K562 (cell line): ENCODE data around the gene R3HDM1. TPM values are rescaled to one million over a fixed set of nuclear protein-coding genes. Genes with fewer than 3 reads are reported as not detected.
A peak's percentile ranks its signal among the peaks of the same experiment; 100 is the strongest.

Experiments
- C11orf30 ChIP-seq: fragments of 450-650 bp; IDR thresholded peaks from 2 replicates; pipeline ENCODE4 v1.6.1; 2016; ENCODE audit warnings: low read depth, mild to moderate bottlenecking
- E2F6 ChIP-seq, 2 experiments: IDR thresholded peaks; 2 replicates each; pipeline ENCODE4 v1.6.1; 2011; ENCODE audit warnings: borderline replicate concordance in 1 of 2, control low read depth in 1 of 2, low read depth in 1 of 2, low read length in 1 of 2, mild to moderate bottlenecking in 1 of 2, mixed read lengths in 1 of 2, moderate library complexity in 1 of 2; ENCODE audit not compliant: insufficient read depth in 1 of 2, insufficient read length in 1 of 2, poor library complexity in 1 of 2, severe bottlenecking in 1 of 2; ENCODE audit errors: extremely low read depth in 1 of 2
- FOXJ2 ChIP-seq: fragments of 200-800 bp; sonication (Bioruptor generic); IDR thresholded peaks from 2 replicates; pipeline ENCODE4 v1.6.1; 2016; ENCODE audit warnings: missing genetic modification characterization, missing compliant biosample characterization
- HINFP ChIP-seq: fragments of 450-650 bp; conservative IDR thresholded peaks from 2 replicates; pipeline ENCODE4 v1.6.1; 2016; ENCODE audit warnings: missing genetic modification characterization, low read depth, mild to moderate bottlenecking, control low read depth, missing compliant biosample characterization
- KLF13 ChIP-seq: fragments of 450-650 bp; IDR thresholded peaks from 2 replicates; pipeline ENCODE4 v1.6.1; 2016; ENCODE audit warnings: missing genetic modification characterization, low read depth, mild to moderate bottlenecking, missing compliant biosample characterization, moderate library complexity, borderline replicate concordance
- NCOA2 ChIP-seq, 2 experiments: fragments of 450-650 bp; IDR thresholded peaks; 2 replicates each; pipeline ENCODE4 v1.6.1; 2018; ENCODE audit warnings: mild to moderate bottlenecking in 2 of 2, moderate library complexity in 1 of 2; ENCODE audit not compliant: partially characterized antibody in 2 of 2
- NR1H2 ChIP-seq: sonication (generic); formaldehyde crosslinking; IDR thresholded peaks from 2 replicates; pipeline ENCODE4 v1.4.0; 2020; ENCODE audit warnings: mild to moderate bottlenecking, missing genetic modification reagents
- SNAPC5 ChIP-seq: fragments of 250-450 bp; sonication (Bioruptor Pico); IDR thresholded peaks from 2 replicates; pipeline ENCODE4 v1.8.0; 2021; ENCODE audit warnings: moderate library complexity, mild to moderate bottlenecking, inconsistent platforms
- SRSF1 ChIP-seq: fragments of 200-400 bp; formaldehyde crosslinking; IDR thresholded peaks from 2 replicates; pipeline ENCODE4 v1.6.1; 2017; ENCODE audit warnings: mild to moderate bottlenecking, low read depth, low read length, moderate library complexity
- TAF7 ChIP-seq: fragments of 450-650 bp; IDR thresholded peaks from 2 replicates; pipeline ENCODE4 v1.6.1; 2016; ENCODE audit warnings: missing genetic modification characterization, missing compliant biosample characterization
- USF1 ChIP-seq: sonication (generic); formaldehyde crosslinking; IDR thresholded peaks from 2 replicates; pipeline ENCODE4 v1.9.0; 2022; ENCODE audit warnings: mild to moderate bottlenecking, missing genetic modification reagents
- ZHX1 ChIP-seq: fragments of 150-350 bp; conservative IDR thresholded peaks from 2 replicates; pipeline ENCODE4 v1.6.1; 2014; ENCODE audit warnings: low read length
- ZNF133 ChIP-seq: fragments of 250-450 bp; sonication (Bioruptor Pico); IDR thresholded peaks from 2 replicates; pipeline ENCODE4 v1.4.0; 2020; ENCODE audit warnings: mild to moderate bottlenecking
- ZNF280B ChIP-seq: fragments of 250-450 bp; sonication (Bioruptor Pico); IDR thresholded peaks from 2 replicates; pipeline ENCODE4 v1.5.1; 2021; ENCODE audit warnings: mild to moderate bottlenecking
- ZNF436 ChIP-seq: fragments of 250-450, 450-650 bp; sonication (Bioruptor Pico); formaldehyde crosslinking; IDR thresholded peaks from 2 replicates; pipeline ENCODE4 v1.7.0; 2020; ENCODE audit warnings: mild to moderate bottlenecking
- polyA plus RNA-seq, 8 experiments: library from polyadenylated mRNA; depleted of rRNA in 4 of 8; stranded (reverse) in 5 of 8; unstranded in 3 of 8; fragments of >200 nt; fragmentation: Nextera tagmentation in 2 of 8; fragmentation: Illumina TruSeq in 1 of 8; extraction: Ambion mirVana in 2 of 8; extraction: Trizol in 1 of 8; gene quantifications; 2 replicates each; pipeline versions ENCODE4 v1.2.1 to v1.2.3, GENCODE V29; 2011 to 2014; ENCODE audit warnings: inconsistent platforms in 1 of 8, missing spikeins in 1 of 8
- total RNA-seq, 7 experiments: library from RNA; depleted of rRNA in 6 of 7; stranded (reverse); fragments of >200 nt in 6 of 7; fragmentation: Illumina TruSeq in 2 of 7; extraction: Trizol in 2 of 7; gene quantifications; 2 replicates each; pipeline versions ENCODE4 v1.2.1 to v1.2.3, GENCODE V29; 2011 to 2021; ENCODE audit warnings: low replicate concordance in 1 of 7

R3HDM1 gene
- total and polyA plus RNA-seq, 9 of the 15 experiments (the other 6 are each of a cell fraction or from before 2014, with no cell fraction given): 12.4 to 89.4 (median 31.0) TPM

- peak; percentile 56; the same call in 1 of the 2 replicates for TF ChIP-seq TAF7 (tag)
- no peak for TF ChIP-seq SRSF1
- TF ChIP-seq FOXJ2 (tag): peak; percentile 69; the same call in 1 of the 2 replicates
- 0 out of 2 replicates have a peak, but pooled peaks have one; percentile 60 for TF ChIP-seq ZHX1
- peak; percentile 17; the same call in 1 of the 2 replicates for TF ChIP-seq C11orf30
- peak; percentile 68 to 94 for TF ChIP-seq E2F6 (IDR thresholded peaks at IDR 0.05; ENCODE audit: borderline replicate concordance in 1 of 2, extremely low read depth in 1 of 2, insufficient read depth in 1 of 2, insufficient read length in 1 of 2, low read depth in 1 of 2, low read length in 1 of 2, poor library complexity in 1 of 2, severe bottlenecking in 1 of 2)
- TF ChIP-seq ZNF133 (CRISPR knock-in tag): no peak
- TF ChIP-seq NCOA2 (IDR thresholded peaks at IDR 0.05; ENCODE audit: partially characterized antibody in 2 of 2): no peak
- TF ChIP-seq ZNF436: no peak
- no peak for TF ChIP-seq SNAPC5
- peak; percentile 29; the same call in 1 of the 2 replicates for TF ChIP-seq USF1 (CRISPR knock-in tag)
- no peak for TF ChIP-seq ZNF280B
- no peak for TF ChIP-seq NR1H2 (CRISPR knock-in tag)
- TF ChIP-seq HINFP (tag): no peak
- TF ChIP-seq KLF13: no peak
These were observed 712 bp upstream of the R3HDM1 start, which contains the start of gene ZRANB3 (continued) for GRCh38 chr2:135530313-135531230.
